ENCODE data around the gene SEMA4F. TPM values are rescaled to one million over a fixed set of nuclear protein-coding genes. Genes with fewer than 3 reads are reported as not detected.
A peak's percentile ranks its signal among the peaks of the same experiment; 100 is the strongest.

The SEMA4F gene
- total RNA-seq, 1 donor, result 3.6 TPM

DNA sequence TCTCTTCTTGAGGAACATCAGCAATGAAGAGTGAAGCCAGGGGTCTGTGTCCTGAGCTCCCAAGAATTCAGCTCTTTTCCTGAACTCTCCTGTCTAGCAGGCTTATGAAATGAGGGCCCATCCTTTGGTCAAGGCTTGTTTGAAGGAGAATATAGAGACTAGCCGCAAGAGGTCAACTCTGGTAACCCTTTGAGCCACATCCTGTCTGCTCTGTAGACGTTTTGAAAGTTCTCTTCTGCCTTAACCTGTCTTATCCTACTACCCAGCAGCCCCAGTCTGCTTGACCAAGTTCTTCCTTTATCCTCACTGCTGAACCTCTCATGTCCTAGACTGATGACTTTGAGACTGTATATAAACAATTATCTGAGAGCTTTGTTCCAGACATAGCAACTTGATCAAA is 5.4 kb downstream of the SEMA4F start:
- H3K4me3 ChIP-seq (ENCODE audit: low read depth, low read length), result no peak overlapping the region
- TF ChIP-seq, protein P1, sequence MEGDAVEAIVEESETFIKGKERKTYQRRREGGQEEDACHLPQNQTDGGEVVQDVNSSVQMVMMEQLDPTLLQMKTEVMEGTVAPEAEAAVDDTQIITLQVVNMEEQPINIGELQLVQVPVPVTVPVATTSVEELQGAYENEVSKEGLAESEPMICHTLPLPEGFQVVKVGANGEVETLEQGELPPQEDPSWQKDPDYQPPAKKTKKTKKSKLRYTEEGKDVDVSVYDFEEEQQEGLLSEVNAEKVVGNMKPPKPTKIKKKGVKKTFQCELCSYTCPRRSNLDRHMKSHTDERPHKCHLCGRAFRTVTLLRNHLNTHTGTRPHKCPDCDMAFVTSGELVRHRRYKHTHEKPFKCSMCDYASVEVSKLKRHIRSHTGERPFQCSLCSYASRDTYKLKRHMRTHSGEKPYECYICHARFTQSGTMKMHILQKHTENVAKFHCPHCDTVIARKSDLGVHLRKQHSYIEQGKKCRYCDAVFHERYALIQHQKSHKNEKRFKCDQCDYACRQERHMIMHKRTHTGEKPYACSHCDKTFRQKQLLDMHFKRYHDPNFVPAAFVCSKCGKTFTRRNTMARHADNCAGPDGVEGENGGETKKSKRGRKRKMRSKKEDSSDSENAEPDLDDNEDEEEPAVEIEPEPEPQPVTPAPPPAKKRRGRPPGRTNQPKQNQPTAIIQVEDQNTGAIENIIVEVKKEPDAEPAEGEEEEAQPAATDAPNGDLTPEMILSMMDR (IDR thresholded peaks at IDR 0.05; ENCODE audit: insufficient read depth, low read length), result no peak
- no peak for DNase-seq (ENCODE audit: low read depth)

DNA sequence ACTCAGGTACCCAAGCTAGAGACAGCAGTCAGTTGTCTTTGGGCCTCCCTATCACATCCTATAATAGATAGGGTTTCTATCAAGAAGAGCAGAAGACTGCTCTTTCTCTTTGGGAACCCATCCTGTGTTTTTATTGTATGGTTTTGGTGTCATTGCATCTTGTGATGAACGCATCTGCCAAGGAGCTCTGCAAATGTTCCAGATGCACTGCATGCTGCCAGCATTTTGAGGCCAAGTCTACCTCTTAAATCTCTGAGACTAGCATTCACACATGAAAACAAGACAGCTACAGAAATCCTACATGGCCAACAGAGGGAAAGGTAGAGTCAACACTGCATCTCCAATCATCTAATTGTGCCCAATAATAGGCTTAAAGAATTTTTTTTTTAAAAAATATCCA is 14.0 kb downstream of the SEMA4F start:
- DNase-seq (ENCODE audit: low read depth), result no peak
- H3K4me3 ChIP-seq (ENCODE audit: low read depth, low read length), result no peak overlapping the region
- TF ChIP-seq, protein P1 (IDR thresholded peaks at IDR 0.05; ENCODE audit: insufficient read depth, low read length), result no peak

DNA sequence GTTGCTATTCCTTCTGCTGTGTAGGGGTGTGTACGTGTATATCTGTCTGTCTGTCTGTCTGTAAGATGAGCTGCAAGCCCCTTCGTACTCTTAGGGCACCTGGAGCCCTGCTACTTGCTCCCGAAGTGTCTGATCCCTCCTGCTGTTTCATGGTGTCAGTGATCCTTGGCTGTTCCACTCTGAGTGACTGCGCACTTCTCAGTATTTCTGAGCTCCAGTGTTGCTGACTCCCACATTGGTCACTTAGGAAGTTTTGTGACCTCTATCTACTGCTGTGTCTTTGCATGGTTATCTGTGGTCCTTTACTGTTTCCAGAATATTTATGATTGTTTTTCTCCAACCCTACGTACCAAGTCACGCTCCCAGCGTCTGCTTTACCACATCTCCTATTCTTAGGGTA is 16.2 kb downstream of the SEMA4F start:
- no peak for DNase-seq (ENCODE audit: low read depth)
- no peak overlapping the region for H3K4me3 ChIP-seq (ENCODE audit: low read depth, low read length)
- TF ChIP-seq, protein P1 (IDR thresholded peaks at IDR 0.05; ENCODE audit: insufficient read depth, low read length), result no peak

DNA sequence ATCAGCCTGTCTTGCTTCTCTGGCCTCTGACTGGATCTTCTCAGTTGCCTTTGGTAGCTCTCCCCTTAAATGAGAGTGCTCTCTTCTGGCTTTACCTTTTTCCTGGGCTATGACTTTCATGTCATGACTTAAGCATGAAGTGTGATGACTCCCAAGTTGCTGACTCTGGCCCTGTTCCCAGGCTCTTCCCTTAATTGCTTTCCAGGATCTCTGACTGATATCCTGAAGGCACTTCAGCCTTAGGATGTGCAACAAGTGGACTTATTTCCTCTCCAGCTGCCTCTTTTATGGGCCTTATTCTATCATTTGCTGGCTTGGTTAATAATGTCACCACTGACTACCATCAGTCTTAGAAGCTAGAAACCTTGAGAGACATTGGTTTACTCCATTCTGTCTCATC is 17.4 kb downstream of the SEMA4F start:
- peak; percentile 38 for DNase-seq (ENCODE audit: low read depth)
- H3K4me3 ChIP-seq (ENCODE audit: low read depth, low read length), result no peak overlapping the region
- TF ChIP-seq, protein P1 (IDR thresholded peaks at IDR 0.05; ENCODE audit: insufficient read depth, low read length), result no peak

DNA sequence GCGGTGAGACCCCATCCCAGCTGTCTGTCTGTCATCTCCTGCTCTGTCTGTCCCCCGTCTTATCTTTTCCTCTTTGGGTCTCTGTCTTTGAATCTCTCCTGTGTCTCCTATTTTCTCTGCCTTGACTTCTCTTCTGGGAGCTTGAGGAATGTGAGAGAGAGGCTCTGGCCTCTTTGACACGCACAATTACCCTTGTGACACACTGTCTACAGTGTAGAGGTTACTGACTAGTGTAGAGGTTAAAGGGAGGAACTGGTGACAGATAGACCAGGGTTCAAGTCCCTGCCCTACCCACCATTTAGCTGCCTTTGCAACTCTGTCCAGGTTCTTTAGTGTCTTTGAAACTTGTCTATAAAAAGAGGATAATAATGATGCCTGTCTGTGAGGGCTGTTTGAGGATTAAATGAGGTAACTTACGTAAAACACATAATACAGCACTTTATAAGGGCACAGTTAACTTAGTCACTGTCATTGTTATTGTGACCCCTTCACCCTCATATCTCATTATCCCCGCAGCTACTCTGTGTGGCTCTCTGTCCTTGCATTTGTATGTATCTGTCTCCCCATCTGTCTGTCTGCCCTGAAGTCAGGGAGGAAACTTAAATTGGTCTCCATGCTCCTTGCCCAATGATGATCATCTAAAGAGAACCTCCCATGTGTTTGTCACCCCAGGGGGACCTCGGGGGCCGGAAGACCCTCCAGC is 19.9 kb downstream of the SEMA4F start:
- TF ChIP-seq, protein P1 (IDR thresholded peaks at IDR 0.05; ENCODE audit: insufficient read depth, low read length), result no peak
- H3K4me3 ChIP-seq (ENCODE audit: low read depth, low read length), result no peak overlapping the region
- no peak for DNase-seq (ENCODE audit: low read depth)

DNA sequence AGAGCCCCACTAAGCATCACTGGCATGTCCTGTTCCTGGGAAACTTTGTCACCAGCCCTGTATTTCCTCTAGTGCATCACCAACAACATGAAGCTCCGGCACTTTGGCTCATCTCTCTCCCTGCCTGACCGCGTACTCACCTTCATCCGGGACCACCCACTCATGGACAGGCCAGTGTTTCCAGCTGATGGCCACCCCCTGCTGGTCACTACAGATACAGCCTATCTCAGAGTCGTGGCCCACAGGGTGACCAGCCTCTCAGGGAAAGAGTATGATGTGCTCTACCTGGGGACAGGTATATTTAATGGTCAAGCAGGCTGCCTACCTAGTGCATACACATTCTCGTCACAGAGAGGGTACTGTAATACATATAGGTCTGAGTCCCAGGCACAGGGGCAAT is 21.0 kb downstream of the SEMA4F start:
- TF ChIP-seq, protein P1 (IDR thresholded peaks at IDR 0.05; ENCODE audit: insufficient read depth, low read length), result no peak
- H3K4me3 ChIP-seq (ENCODE audit: low read depth, low read length), result no peak overlapping the region
- DNase-seq (ENCODE audit: low read depth), result no peak

DNA sequence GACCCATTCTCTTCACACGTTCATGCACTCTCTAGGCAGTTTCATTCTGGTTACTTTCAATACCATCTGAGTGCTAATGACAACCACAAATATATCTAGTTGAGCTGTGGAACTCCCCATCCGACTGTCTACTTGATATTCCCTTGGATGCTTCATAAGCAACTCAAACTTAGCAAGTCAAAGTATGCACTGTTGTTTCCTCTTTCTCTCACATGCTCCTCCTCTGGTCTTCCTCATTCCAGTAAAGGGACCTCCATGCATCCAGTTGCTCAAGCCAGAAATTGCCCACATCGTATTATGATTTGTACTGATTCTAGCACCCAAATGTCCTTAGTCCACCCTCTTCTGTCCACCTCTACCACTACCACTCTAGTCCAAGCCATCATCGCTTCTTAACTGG is 22.3 kb downstream of the SEMA4F start:
- TF ChIP-seq, protein P1 (IDR thresholded peaks at IDR 0.05; ENCODE audit: insufficient read depth, low read length), result no peak
- DNase-seq (ENCODE audit: low read depth), result no peak

More for the DNA sequence above, 22.3 kb downstream of the SEMA4F start:
- H3K4me3 ChIP-seq (ENCODE audit: low read depth, low read length), result no peak overlapping the region
